Measurements from ENCODE around the gene HTRA2.

DNA sequence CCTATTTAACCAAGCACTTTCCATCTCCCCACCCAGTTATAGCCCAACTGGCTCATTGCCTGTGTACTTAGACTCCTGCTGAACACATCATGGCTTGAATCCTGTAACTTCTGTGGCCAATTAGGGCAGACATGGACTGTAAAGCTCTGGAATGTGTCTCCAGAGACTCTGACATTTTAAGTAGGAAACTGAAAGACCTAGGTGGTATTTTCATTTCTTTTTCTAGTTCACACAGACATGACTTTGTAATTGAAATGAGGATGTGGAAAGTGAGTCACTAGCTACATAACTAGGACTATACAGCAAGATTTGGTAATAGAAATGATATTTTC is 37.0 kb downstream of the HTRA2 start:
- no peak for TF ChIP-seq EZH2 (IDR thresholded peaks at IDR 0.05; ENCODE audit: insufficient read depth, poor library complexity, severe bottlenecking)
- peak; percentile 81; the same call in 1 of the 2 replicates for TF ChIP-seq EZH2phosphoT487 (IDR thresholded peaks at IDR 0.05; ENCODE audit: insufficient read depth, low read depth)
